DMS53 (cell line): Measurements from ENCODE around the gene C6orf47.
A peak's percentile ranks its signal among the peaks of the same experiment; 100 is the strongest.

Experiments used
- DNase-seq: peaks from one replicate; lab custom pipeline; 2025; lab: John Stamatoyannopoulos, UW

The C6orf47 gene

DNA sequence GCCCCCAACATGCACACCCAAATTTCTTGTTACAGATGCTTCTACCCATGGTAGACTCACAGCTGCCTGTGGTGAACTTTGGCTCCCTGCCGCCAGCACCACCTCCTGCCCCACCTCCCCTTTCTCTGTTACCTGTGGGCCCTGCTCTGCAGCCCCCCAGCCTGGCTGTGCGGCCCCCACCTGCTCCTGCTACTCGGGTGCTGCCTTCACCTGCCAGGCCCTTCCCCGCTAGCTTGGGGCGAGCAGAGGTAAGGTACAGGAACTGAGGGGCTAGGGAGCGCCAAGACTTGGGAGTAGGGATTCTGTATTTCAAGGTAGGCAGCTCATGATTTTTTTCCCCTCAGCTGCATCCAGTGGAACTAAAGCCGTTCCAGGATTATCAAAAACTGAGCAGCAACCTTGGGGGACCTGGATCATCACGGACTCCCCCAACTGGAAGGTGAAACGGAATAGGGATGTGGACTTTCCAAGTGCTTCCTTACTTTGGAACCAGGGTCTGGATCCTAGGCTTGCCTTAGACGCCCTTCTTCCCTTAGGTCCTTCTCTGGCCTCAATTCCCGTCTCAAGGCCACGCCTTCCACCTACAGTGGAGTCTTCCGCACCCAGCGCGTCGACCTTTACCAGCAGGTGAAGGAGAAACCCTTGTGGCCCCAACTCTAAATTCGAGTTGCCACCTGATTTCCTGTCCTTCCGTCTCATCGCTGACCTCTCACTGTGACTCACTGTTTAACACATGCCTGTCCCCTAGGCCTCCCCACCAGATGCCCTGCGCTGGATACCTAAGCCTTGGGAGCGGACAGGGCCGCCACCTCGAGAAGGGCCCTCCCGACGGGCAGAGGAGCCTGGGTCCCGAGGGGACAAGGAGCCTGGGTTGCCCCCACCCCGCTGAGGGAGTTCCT lies 23.6 kb downstream of the C6orf47 start:
- DNase-seq, result peak; percentile 35

DNA sequence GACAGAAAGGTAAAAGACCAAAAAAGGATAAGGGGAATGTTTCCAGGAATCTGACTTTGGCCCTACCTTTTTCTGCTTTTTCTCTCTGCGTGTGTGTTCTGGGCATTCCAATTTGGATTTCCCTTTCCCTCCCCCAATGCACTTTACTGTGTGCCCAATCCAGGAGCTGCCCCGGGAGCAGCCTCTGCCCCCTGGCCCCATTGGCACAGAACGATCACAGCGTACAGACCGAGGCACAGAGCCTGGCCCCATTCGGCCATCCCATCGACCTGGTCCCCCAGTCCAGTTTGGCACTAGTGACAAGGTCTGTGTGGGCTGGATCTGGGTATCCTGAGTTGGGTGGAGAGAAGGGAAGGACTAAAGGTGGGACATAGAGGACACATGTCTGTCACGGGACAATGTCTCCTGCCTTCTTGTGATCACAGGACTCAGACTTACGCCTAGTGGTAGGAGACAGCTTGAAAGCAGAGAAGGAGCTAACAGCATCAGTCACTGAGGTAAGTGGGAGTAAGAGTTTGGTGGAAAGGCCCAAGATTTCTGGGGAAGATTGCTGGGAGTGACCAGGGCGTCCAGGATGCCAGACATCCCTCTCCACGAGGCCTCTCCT lies 25.5 kb downstream of the C6orf47 start:
- no peak for DNase-seq

DNA sequence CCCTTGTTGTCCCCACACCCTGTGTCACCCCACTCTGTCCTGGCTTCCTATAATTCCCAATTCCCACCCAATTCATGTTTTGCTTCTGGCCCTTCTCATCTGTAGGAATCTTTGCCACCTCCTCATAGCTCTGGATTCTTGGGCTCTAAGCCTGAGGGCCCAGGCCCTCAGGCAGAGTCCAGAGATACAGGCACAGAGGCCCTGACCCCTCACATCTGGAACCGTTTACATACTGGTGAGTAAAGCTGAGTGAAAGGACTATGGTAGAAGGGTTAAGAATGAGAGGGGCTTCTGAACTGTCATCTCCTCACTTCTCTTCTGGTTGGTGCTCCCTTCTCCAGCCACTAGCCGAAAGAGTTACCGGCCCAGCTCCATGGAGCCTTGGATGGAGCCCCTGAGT lies 26.4 kb downstream of the C6orf47 start:
- no peak for DNase-seq

DNA sequence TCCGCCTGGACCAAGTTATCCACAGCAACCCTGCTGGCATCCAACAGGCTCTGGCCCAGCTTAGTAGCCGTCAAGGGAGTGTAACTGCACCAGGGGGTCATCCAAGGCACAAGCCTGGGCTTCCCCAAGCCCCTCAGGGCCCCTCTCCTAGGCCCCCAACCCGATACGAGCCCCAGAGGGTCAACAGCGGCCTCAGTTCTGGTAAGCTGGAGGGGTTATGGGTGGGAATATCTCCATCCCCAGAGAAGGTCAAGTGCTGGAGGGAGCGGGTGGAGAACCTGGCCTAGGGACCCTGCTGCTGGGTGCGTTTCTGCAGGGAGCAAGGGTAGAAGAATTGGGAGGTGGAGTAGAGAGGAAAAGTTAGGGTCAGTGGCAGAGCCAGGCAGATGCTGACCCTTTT lies 27.1 kb downstream of the C6orf47 start:
- DNase-seq, result no peak

DNA sequence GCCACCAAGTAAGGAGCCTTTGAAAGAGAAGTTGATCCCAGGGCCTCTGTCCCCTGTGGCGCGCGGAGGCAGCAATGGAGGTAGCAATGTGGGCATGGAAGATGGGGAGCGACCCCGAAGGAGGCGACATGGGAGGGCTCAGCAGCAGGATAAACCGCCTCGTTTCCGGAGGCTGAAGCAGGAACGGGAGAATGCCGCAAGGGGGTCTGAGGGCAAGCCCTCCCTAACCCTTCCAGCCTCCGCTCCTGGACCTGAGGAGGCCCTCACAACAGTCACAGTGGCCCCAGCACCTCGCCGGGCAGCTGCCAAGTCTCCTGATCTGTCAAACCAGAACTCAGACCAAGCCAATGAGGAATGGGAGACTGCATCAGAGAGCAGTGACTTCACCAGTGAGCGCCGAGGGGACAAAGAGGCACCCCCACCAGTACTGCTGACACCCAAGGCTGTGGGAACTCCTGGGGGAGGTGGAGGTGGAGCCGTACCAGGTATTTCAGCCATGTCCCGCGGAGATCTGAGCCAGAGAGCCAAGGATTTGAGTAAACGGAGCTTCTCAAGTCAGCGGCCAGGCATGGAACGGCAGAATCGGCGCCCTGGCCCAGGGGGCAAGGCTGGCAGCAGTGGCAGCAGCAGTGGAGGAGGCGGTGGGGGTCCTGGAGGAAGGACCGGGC lies 28.2 kb downstream of the C6orf47 start:
- no peak for DNase-seq

DNA sequence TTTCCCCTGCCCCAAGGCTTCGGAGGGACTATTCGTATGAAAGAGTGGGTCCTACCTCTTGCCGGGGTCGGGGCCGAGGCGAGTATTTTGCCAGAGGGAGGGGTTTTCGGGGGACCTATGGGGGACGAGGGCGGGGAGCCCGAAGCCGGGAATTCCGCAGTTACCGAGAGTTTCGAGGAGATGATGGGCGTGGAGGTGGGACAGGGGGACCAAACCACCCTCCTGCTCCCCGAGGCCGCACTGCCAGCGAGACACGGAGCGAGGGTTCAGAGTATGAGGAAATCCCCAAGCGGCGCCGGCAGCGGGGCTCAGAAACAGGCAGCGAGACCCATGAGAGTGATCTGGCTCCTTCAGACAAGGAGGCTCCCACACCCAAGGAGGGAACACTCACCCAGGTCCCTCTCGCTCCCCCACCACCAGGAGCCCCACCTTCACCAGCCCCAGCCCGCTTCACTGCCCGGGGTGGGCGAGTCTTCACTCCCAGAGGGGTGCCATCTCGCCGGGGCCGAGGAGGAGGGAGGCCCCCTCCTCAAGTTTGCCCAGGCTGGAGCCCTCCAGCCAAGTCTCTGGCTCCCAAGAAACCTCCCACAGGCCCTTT lies 28.8 kb downstream of the C6orf47 start:
- DNase-seq, result no peak

DNA sequence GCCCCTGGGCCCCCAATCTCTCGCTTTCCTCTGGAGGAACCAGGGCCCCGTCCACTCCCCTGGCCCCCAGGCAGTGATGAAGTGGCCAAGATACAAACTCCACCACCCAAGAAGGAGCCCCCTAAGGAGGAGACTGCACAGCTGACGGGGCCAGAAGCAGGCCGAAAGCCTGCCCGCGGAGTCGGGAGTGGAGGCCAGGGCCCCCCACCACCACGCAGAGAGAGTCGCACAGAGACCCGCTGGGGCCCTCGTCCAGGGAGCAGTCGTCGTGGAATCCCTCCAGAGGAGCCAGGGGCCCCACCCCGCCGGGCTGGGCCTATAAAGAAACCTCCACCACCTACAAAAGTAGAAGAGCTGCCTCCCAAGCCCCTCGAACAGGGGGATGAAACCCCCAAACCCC lies 29.4 kb downstream of the C6orf47 start:
- DNase-seq, result no peak

DNA sequence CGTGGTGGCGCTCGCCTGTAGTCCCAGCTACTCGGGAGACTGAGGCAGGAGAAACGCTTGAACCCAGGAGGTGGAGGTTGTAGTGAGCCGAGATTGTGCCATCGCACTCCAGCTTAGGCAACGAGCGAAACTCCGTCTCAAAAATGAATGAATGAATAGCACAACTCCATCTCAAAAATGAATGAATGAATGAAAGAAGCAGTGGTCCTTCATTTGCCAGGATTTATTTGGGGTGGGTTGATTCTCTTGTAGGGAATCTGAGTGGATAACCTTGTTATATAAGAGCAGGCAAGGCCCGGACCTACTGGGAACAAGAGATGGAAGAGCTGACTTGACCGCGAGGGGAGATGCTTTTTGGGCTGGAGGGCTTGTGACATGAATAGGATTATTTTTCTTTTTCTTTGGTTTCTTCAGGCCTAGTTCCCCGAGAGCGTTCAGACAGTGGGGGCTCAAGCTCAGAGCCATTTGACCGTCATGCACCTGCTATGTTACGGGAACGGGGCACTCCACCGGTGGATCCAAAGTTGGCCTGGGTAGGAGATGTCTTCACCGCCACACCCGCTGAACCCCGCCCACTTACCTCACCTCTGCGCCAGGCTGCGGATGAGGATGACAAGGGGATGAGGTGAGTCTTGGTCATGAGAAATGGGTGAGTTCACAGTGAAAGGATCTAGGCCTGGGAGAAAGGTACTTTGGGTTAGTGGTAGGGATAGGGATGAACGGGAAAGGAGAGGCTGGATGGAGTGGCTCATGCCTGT lies 30.2 kb downstream of the C6orf47 start:
- DNase-seq, result no peak

DNA sequence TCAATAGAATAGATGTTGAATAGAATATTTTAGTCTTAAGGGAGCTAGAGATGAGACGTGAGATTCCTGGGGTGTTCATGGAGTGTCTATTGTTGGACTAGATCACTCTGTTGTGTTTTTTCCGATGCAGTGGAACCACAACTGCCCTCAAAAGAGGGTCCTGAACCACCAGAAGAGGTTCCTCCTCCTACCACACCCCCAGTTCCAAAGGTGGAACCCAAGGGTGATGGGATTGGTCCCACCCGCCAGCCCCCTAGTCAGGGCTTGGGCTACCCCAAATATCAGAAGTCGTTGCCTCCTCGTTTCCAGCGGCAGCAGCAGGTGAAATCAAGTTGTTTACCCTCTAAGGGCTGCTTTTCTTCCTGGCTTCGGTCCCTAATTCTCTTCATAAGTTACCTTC lies 31.6 kb downstream of the C6orf47 start:
- no peak for DNase-seq

DNA sequence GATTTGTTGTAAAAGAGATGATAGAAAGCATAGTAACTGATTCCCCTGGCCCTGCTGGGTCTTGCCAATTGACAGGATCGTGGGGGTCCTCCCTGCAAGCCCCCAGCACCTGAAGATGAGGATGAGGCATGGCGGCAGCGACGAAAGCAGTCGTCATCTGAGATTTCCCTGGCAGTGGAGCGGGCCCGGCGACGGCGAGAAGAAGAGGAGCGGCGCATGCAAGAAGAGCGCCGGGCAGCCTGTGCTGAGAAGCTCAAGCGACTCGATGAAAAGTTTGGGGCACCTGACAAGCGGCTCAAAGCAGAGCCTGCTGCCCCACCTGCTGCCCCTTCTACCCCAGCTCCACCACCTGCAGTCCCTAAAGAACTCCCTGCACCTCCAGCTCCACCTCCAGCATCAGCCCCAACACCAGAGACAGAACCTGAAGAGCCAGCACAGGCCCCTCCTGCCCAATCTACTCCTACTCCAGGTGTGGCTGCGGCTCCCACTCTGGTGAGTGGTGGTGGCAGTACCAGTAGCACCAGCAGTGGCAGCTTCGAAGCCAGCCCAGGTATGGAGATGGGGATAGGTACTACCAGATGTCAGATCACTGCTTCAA lies 32.8 kb downstream of the C6orf47 start:
- DNase-seq, result no peak

DNA sequence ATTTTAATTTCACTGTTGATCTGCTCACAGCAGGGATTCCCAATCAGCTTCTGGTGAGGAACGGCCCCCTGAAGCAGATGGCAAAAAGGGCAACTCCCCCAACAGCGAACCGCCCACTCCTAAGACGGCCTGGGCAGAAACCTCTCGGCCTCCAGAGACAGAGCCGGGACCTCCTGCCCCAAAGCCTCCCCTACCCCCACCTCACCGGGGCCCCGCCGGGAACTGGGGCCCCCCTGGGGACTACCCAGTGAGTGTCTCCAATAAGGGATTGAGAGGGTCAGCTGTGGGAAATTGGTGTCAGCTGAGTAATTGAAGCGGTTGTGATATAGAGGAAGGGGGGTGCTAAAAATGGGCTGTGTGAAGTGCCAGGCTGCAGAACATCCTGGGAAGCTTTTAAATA lies 33.6 kb downstream of the C6orf47 start:
- no peak for DNase-seq

DNA sequence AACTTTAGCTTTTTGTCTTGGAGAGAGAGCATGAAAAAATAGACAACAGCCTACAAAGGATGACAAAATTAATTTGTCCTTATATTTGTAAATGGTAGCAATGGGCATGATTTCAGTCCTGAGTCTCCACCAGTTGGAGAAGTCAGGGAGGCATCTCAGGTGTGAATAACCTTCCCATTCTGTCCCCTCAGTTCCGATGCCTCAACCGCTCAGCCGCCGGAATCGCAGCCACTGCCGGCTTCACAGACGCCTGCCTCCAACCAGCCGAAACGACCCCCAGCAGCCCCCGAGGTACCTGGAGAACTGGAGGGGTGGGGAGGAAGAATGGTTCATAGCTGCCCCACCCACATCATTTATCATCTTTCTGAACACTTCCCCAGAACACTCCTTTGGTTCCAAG lies 36.5 kb downstream of the C6orf47 start:
- DNase-seq, result no peak

DNA sequence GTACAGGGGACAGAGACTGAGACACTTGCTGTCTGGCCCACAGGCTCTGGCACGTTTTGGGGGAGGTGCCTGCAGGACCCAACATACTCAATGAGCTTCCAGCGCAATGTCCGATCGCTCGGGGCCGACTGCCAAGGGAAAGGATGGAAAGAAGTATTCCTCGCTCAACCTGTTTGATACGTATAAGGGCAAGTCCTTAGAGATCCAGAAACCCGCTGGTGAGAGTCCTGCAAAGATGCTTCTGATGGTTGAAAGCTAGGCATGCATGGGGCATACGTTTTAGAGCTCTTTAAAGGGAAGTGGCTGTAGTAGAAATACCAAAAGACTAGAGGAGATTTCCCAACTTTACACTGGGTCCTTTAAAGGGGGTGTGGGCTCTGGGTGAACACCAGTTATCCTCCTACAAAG lies 37.9 kb downstream of the C6orf47 start:
- no peak for DNase-seq

DNA sequence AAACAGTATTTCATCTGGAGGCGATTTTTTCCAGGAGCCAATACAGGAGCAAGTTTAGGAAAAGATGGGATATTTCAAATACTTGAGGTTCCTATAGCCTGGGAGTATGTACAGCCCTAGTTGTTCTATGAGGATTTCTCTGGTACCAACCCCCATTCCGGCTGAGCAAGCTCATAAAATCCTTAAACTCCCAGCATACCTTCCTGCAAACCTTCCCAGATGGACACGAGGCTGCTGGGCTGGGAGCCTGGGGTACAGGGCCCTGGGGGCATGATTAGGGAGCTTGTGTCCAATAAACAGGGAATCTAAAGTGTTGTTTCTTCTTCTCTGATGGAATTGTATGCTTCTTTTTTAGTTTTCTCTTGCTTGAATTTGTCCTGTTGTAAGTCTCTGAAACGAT lies 38.6 kb downstream of the C6orf47 start:
- DNase-seq, result no peak

DNA sequence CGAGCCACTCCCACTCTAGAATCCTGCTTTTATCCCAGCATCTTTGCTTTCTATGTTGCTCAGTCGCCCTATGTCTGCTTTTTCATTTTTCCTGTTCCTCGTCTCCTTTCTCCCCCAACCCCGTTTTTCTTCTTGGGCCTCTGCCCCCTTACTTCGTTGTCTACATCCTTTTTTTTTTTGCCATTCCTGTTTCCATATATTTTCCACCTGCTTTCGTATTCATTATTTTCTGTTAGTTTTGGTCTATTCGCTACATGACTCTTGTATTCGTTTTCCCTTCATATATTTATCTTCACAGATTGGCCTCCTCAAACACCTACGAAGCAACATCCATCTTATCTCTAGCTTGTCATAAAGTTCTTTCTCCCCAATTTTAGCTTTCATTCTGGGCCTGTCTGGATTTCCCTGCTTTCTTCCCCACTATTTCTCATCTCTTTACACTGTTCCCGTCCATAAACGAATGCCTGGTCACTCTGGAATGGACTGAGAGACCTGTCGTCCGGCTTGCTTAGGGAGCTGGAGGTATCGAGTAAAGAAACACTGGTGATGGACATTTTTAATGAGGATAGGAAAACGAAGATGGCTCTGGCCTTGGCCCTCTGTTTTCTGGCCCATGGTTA lies 39.1 kb downstream of the C6orf47 start:
- no peak for DNase-seq

DNA sequence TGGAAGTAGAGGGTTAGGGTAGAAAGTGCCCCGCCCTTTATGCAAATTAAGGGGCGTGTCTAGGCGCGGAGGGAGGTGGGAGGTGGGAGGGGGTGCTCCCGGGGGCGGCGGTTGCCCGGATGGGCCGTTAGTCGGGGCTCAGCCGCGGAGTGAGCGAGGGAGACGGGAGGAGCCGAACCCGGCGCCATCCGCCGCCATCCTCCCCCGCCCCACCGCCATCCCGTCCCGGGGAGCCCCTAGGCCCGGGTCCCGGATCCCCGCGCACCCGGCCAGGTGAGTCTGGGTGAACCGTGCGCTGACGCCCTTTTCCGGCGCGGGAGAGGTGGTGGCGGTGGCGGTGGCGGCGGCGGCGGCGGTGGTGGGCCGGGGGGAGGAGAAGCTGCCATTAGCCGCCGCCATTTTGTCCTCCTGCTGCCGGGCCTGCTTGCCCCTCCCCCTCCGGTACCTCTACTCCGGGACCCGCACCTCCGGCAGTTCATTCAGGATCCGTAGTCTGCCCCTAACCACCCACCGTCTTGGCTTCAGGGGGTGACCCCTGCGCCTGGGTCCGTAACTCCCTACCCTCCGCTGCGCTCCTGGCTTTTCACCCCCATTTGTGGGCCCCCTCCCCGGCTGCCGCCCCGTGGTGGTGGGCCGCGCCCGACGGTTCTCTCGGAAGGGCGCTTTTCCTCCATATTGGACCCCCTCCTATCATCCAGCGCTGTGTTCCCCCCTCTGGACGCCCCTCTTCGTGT lies 39.8 kb downstream of the C6orf47 start, which contains the start of gene PRRC2A:
Gene PRRC2A (plus strand): TSS at position 130 of the 734 bp plus-strand sequence. CDS start 2,075 bp downstream, outside the sequence.
- peak; percentile 89 for DNase-seq

DNA sequence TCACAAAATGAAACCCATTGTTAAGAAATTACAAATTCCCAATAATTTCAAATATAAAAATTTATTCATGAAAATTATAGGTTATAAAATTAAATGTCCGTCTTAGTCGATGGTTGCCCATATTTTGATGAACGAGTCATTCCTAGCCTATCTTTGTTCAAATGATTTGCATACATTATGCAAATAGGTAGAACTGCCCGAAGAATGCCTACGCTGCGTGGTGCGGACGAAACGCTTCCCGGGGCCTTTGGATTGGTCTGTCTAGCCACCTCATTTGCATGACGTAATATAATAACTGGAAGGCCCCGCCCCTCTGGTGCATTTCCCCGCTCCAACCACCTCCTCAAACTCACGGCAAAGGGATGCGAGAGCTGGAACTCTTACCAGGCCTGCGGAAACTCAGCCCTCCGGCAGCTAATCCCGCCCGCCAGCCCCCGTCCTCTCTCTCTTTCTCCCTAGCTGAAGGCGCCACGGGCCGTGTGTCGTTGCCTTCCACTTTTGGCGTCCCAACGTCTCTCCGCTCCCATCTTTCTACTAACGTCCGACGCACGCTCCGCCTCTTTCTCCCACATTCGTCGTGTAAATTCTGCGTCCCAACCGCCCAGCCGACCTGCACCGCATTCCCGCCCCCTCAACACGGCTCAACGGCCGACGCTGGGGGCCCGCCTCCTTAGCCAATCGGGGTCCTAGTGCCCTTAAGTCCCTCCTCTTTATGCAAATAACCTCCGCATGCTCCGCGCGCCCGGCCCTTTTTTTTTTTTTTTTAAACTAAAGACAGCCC lies 40.6 kb downstream of the C6orf47 start:
- peak; percentile 99 for DNase-seq

DNA sequence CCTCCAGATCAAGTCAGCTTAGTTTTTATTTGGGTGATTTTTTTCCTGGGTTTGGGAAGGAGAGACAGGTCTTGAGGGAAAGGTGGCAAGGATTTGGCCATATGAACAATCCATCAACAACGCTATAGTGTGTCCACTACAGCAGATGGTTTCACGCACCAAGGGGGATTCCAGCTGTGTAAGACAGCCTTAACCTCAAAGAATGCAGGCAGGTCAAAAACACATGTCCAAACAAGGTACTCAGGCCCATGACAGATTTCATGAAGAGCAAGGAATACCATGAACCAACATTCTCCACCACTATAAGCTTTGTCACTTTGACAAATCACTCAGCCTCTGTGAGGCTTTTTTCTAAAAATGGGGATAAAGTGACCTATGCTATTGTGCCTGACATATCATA lies 43.6 kb downstream of the C6orf47 start:
- DNase-seq, result no peak

DNA sequence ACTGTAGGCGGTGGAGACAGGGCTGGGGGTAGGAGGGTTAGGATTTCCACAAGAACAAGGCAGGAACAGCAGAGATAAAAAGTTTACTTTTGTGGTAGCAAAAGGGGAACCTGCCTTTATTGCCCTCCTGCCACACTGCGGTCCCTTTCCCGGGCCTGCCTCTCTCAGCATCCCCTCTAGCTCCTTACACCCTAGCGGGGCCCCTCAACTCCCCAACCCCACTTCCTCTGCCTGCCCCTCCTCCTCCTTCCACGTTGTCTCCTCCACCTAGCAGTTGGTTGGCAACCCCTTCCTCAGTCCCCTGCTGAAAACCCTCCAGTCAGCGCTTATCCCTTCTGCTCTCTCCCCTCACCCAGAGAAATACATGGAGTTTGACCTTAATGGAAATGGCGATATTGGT lies 44.8 kb downstream of the C6orf47 start:
- no peak for DNase-seq
